Liver (tissue), 10 donors: ENCODE results near the gene EXOC1L. TPM values are rescaled to one million over a fixed set of nuclear protein-coding genes. Genes with fewer than 3 reads are reported as not detected.

Experiments used
- DNase-seq: peaks from one replicate; pipeline ENCODE4 v3.0.0-alpha.2; 2017; ENCODE audit warnings: low spot score
- H3K27ac ChIP-seq, 2 donors: one replicate each; pipeline ENCODE4 v1.7.0; 2013; ENCODE audit warnings: inconsistent platforms in 2 of 2, low read length in 2 of 2, control low read depth in 1 of 2, low read depth in 1 of 2, mild to moderate bottlenecking in 1 of 2
- H3K27me3 ChIP-seq, 4 donors: one replicate each; pipeline versions ENCODE4 v1.6.1 to v1.7.0; 2013; ENCODE audit warnings: low read length in 3 of 4, inconsistent platforms in 1 of 4, mild to moderate bottlenecking in 1 of 4, moderate library complexity in 1 of 4; ENCODE audit not compliant: control insufficient read depth in 4 of 4, insufficient read depth in 4 of 4
- H3K36me3 ChIP-seq, 4 donors: one replicate each; pipeline versions ENCODE4 v1.6.1 to v1.7.0; 2013; ENCODE audit warnings: low read length in 3 of 4, mild to moderate bottlenecking in 3 of 4, low read depth in 1 of 4, moderate library complexity in 1 of 4; ENCODE audit not compliant: control insufficient read depth in 4 of 4, insufficient read depth in 3 of 4
- H3K4me1 ChIP-seq, 4 donors: one replicate each; pipeline versions ENCODE4 v1.6.1 to v1.7.0; 2013; ENCODE audit warnings: low read length in 3 of 4, mild to moderate bottlenecking in 3 of 4, moderate library complexity in 1 of 4; ENCODE audit not compliant: control insufficient read depth in 4 of 4, insufficient read depth in 4 of 4
- H3K4me3 ChIP-seq, 3 donors: one replicate each; pipeline versions ENCODE4 v1.6.1 to v1.7.0; 2013; ENCODE audit warnings: low read length in 3 of 3, control low read depth in 1 of 3, low read depth in 1 of 3, mild to moderate bottlenecking in 1 of 3
- H3K9ac ChIP-seq, 2 donors: one replicate each; pipeline ENCODE4 v1.7.0; 2013; ENCODE audit warnings: low read length in 2 of 2, mild to moderate bottlenecking in 2 of 2, moderate library complexity in 2 of 2, control low read depth in 1 of 2, low read depth in 1 of 2
- H3K9me3 ChIP-seq, 4 donors: one replicate each; pipeline versions ENCODE4 v1.6.1 to v1.7.0; 2013; ENCODE audit warnings: low read length in 3 of 4; ENCODE audit not compliant: control insufficient read depth in 4 of 4
- EGR1 ChIP-seq, 2 donors: IDR thresholded peaks; 2 replicates each; pipeline ENCODE4 v1.6.1; 2016 to 2018; ENCODE audit warnings: antibody characterized with exemption in 2 of 2, low read depth in 2 of 2
- FOXA1 ChIP-seq: IDR thresholded peaks from 2 replicates; pipeline ENCODE4 v1.6.1; 2016; ENCODE audit warnings: antibody characterized with exemption
- GABPA ChIP-seq, 2 donors: IDR thresholded peaks in 1 of 2; conservative IDR thresholded peaks in 1 of 2; 2 replicates each; pipeline ENCODE4 v1.6.1; 2016; ENCODE audit warnings: antibody characterized with exemption in 2 of 2, mild to moderate bottlenecking in 1 of 2, moderate library complexity in 1 of 2
- HNF4G ChIP-seq: IDR thresholded peaks from 2 replicates; pipeline ENCODE4 v1.6.1; 2016; ENCODE audit warnings: antibody characterized with exemption
- JUND ChIP-seq, 2 donors: IDR thresholded peaks; 2 replicates each; pipeline ENCODE4 v1.6.1; 2016; ENCODE audit warnings: antibody characterized with exemption in 2 of 2
- RAD21 ChIP-seq, 2 donors: IDR thresholded peaks; 2 replicates each; pipeline ENCODE4 v1.6.1; 2016; ENCODE audit warnings: antibody characterized with exemption in 2 of 2, mild to moderate bottlenecking in 2 of 2
- SP1 ChIP-seq: IDR thresholded peaks from 2 replicates; pipeline ENCODE4 v1.6.1; 2018; ENCODE audit warnings: antibody characterized with exemption, mild to moderate bottlenecking
- TAF1 ChIP-seq: conservative IDR thresholded peaks from 2 replicates; pipeline ENCODE4 v1.6.1; 2016; ENCODE audit warnings: antibody characterized with exemption, mild to moderate bottlenecking
- YY1 ChIP-seq: IDR thresholded peaks from 2 replicates; pipeline ENCODE4 v1.6.1; 2016; ENCODE audit warnings: antibody characterized with exemption, mild to moderate bottlenecking
- WGBS: extraction: QIAGEN DNeasy Blood & Tissue Kit; methylation state at CpG from one replicate; pipeline ENCODE4 v1.1.7; 2013; 5-methylcytosine and 5-hydroxymethylcytosine counted together
- polyA plus RNA-seq, 2 donors: library from polyadenylated mRNA; stranded (reverse) in 1 of 2; unstranded in 1 of 2; fragments of 200-250 nt in 1 of 2; fragments of >200 nt in 1 of 2; fragmentation: Nextera tagmentation in 1 of 2; extraction: Ambion mirVana in 1 of 2; gene quantifications; one replicate each; pipeline versions ENCODE4 v1.2.1 to v1.2.3, GENCODE V29; 2013 to 2015
- small RNA-seq: library from RNA; depleted of rRNA; stranded (forward); fragments of <200 nt; gene quantifications from one replicate; pipeline ENCODE3, GENCODE V24; 2014
- total RNA-seq, 2 donors: library from RNA; depleted of rRNA; stranded (reverse); fragments of >200 nt; gene quantifications; one replicate each; pipeline ENCODE4 v1.2.3, GENCODE V29; 2014
- TF ChIP-seq, protein P1 (sequence below): IDR thresholded peaks from 2 replicates; pipeline ENCODE4 v1.6.1; 2016; ENCODE audit warnings: antibody characterized with exemption
- TF ChIP-seq, protein P2 (sequence below): fragments of 150-350 bp; IDR thresholded peaks from 2 replicates; pipeline ENCODE4 v1.5.1; 2017; ENCODE audit warnings: improper control_type of control experiment, low read depth, low read length; ENCODE audit not compliant: missing input control
- TF ChIP-seq, protein P3 (sequence below): IDR thresholded peaks from 2 replicates; pipeline ENCODE4 v1.6.1; 2016; ENCODE audit warnings: antibody characterized with exemption, mild to moderate bottlenecking
- TF ChIP-seq, protein P4 (sequence below): IDR thresholded peaks from 2 replicates; pipeline ENCODE4 v1.6.1; 2016; ENCODE audit warnings: antibody characterized with exemption
- TF ChIP-seq, protein P5 (sequence below): IDR thresholded peaks from 2 replicates; pipeline ENCODE4 v1.6.1; 2016; ENCODE audit warnings: antibody characterized with exemption
- donor health status: healthy.
- donor health status: healthy.
- donor health status: healthy.
- donor health status: healthy.
- donor health status: healthy.

EXOC1L gene
- total and polyA plus RNA-seq, 4 donors, result not detected

DNA sequence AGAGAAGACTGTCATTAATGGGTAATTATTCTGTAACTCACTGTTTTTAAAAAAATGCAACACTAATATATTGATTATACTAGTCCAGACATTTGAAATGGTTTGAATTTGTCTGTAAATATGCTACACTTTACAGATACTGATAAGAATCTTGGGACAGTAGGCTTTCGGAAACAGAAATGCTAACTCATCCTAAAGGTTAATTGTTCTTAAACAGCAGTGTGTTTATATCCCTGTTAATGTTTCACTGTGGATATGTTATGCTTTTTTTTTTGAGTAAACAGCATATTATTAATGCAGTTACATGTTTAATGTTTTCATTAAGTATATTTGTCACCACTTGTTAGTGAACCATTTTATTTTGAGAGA, 65.2 kb downstream of the EXOC1L start:
- no peak overlapping the region for H3K9ac ChIP-seq
- WGBS, result 91% methylated on average over 1 of the region's 1 CpG
- TF ChIP-seq, protein P1, sequence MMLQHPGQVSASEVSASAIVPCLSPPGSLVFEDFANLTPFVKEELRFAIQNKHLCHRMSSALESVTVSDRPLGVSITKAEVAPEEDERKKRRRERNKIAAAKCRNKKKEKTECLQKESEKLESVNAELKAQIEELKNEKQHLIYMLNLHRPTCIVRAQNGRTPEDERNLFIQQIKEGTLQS, result no peak
- no peak for TF ChIP-seq TAF1
- no peak for TF ChIP-seq FOXA1
- TF ChIP-seq, protein P2, sequence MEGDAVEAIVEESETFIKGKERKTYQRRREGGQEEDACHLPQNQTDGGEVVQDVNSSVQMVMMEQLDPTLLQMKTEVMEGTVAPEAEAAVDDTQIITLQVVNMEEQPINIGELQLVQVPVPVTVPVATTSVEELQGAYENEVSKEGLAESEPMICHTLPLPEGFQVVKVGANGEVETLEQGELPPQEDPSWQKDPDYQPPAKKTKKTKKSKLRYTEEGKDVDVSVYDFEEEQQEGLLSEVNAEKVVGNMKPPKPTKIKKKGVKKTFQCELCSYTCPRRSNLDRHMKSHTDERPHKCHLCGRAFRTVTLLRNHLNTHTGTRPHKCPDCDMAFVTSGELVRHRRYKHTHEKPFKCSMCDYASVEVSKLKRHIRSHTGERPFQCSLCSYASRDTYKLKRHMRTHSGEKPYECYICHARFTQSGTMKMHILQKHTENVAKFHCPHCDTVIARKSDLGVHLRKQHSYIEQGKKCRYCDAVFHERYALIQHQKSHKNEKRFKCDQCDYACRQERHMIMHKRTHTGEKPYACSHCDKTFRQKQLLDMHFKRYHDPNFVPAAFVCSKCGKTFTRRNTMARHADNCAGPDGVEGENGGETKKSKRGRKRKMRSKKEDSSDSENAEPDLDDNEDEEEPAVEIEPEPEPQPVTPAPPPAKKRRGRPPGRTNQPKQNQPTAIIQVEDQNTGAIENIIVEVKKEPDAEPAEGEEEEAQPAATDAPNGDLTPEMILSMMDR, result no peak
- no peak for TF ChIP-seq GABPA (IDR thresholded peaks at IDR 0.05 in 1 of 2, conservative IDR thresholded peaks at IDR 0.05 in 1 of 2)
- TF ChIP-seq, protein P3, sequence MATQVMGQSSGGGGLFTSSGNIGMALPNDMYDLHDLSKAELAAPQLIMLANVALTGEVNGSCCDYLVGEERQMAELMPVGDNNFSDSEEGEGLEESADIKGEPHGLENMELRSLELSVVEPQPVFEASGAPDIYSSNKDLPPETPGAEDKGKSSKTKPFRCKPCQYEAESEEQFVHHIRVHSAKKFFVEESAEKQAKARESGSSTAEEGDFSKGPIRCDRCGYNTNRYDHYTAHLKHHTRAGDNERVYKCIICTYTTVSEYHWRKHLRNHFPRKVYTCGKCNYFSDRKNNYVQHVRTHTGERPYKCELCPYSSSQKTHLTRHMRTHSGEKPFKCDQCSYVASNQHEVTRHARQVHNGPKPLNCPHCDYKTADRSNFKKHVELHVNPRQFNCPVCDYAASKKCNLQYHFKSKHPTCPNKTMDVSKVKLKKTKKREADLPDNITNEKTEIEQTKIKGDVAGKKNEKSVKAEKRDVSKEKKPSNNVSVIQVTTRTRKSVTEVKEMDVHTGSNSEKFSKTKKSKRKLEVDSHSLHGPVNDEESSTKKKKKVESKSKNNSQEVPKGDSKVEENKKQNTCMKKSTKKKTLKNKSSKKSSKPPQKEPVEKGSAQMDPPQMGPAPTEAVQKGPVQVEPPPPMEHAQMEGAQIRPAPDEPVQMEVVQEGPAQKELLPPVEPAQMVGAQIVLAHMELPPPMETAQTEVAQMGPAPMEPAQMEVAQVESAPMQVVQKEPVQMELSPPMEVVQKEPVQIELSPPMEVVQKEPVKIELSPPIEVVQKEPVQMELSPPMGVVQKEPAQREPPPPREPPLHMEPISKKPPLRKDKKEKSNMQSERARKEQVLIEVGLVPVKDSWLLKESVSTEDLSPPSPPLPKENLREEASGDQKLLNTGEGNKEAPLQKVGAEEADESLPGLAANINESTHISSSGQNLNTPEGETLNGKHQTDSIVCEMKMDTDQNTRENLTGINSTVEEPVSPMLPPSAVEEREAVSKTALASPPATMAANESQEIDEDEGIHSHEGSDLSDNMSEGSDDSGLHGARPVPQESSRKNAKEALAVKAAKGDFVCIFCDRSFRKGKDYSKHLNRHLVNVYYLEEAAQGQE, result no peak
- TF ChIP-seq JUND (IDR thresholded peaks at IDR 0.05), result no peak
- TF ChIP-seq, protein P4, sequence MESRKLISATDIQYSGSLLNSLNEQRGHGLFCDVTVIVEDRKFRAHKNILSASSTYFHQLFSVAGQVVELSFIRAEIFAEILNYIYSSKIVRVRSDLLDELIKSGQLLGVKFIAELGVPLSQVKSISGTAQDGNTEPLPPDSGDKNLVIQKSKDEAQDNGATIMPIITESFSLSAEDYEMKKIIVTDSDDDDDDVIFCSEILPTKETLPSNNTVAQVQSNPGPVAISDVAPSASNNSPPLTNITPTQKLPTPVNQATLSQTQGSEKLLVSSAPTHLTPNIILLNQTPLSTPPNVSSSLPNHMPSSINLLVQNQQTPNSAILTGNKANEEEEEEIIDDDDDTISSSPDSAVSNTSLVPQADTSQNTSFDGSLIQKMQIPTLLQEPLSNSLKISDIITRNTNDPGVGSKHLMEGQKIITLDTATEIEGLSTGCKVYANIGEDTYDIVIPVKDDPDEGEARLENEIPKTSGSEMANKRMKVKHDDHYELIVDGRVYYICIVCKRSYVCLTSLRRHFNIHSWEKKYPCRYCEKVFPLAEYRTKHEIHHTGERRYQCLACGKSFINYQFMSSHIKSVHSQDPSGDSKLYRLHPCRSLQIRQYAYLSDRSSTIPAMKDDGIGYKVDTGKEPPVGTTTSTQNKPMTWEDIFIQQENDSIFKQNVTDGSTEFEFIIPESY, result no peak
- no peak for TF ChIP-seq EGR1 (IDR thresholded peaks at IDR 0.05; ENCODE audit: low read depth in 2 of 2)
- TF ChIP-seq YY1, result no peak
- TF ChIP-seq, protein P5, sequence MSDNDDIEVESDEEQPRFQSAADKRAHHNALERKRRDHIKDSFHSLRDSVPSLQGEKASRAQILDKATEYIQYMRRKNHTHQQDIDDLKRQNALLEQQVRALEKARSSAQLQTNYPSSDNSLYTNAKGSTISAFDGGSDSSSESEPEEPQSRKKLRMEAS, result no peak
- TF ChIP-seq RAD21 (IDR thresholded peaks at IDR 0.05), result no peak
- TF ChIP-seq HNF4G, result no peak
- no peak for TF ChIP-seq SP1
- peaks cover 3 to 19% (median 13%) of the 10 kb centered on the region in 4 donors for H3K36me3 ChIP-seq
- H3K9me3 ChIP-seq, result no peaks in the 10 kb centered on the region
- DNase-seq, result no peak
- no peak overlapping the region for H3K4me3 ChIP-seq
- no peak overlapping the region for H3K27ac ChIP-seq
- no peaks in the 10 kb centered on the region for H3K4me1 ChIP-seq
- no peaks in the 10 kb centered on the region for H3K27me3 ChIP-seq

Small RNA genes lying within 50 kb of the gene (small RNA-seq; reads per million reads assigned to genes)
- not detected for gene RNU6-276P
- gene RNU6-652P, result not detected

Other genes with a start within 250 kb of the EXOC1L start
- gene PDCL2, start 227.5 kb upstream of the EXOC1L start, total RNA-seq, result not detected
- gene PDCL2, start 227.5 kb upstream of the EXOC1L start, polyA plus RNA-seq, result not detected
- gene NMU, start 183.5 kb upstream of the EXOC1L start, total RNA-seq, result 1 to 10 TPM in 1 of 2 donors, not detected in 1; 1.6 TPM
- gene NMU, start 183.5 kb upstream of the EXOC1L start, polyA plus RNA-seq, result not detected
- 10 to 100 TPM; 10.3 to 18.0 TPM for gene EXOC1, start 33.9 kb downstream of the EXOC1L start, total RNA-seq
- gene EXOC1, start 33.9 kb downstream of the EXOC1L start, polyA plus RNA-seq, result 1 to 10 TPM; 4.2 to 6.8 TPM
- 1 to 10 TPM; 2.9 to 9.8 TPM for gene CEP135, start 129.2 kb downstream of the EXOC1L start, total RNA-seq
- gene CEP135, start 129.2 kb downstream of the EXOC1L start, polyA plus RNA-seq, result under 1 TPM; 0.47 to 0.82 TPM